Measurements from ENCODE around the gene NEDD1. TPM values are rescaled to one million over a fixed set of nuclear protein-coding genes. Genes with fewer than 3 reads are reported as not detected.

The NEDD1 gene
- total RNA-seq, 3 donors from 2014 or later (not counting 1 experiment from before 2014, with no cell fraction given) = 26.4 to 30.6 (median 29.2) TPM

DNA sequence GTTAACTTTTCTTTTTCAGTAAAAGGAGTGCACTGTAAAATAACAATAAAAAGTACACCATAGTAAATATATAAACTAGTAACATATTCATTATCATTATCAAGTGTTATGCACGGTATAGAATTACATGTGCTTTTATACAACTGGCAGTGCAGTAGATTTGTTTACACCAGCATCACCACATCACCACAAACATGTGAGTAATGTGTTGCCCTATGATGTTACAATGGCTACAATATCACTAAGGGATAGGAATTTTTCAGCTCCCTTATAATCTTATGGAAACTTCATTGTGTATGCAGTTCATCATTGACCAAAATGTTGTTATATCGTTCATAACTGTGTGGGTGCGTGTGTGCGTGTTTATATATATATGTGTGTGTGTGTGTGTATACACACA, 23.5 kb upstream of the NEDD1 start:
- ATAC-seq = peak in 1 of 3 donors; percentile 14
- no peaks in the 10 kb centered on the region for H3K9me3 ChIP-seq (ENCODE audit: control insufficient read depth, insufficient read depth, low read length)
- no peaks in the 10 kb centered on the region for H3K36me3 ChIP-seq (ENCODE audit: control insufficient read depth, insufficient read depth, low read length)
- no peak overlapping the region for H3K4me3 ChIP-seq (ENCODE audit: low read length)
- Mint-ChIP-seq H3K4me1 (no peaks in the 10 kb centered on the region), H3K4me3 (no peak overlapping the region), H3K27ac (no peak overlapping the region), H3K9me3 (no peaks in the 10 kb centered on the region), H3K36me3 (no peaks in the 10 kb centered on the region), H3K27me3 (ENCODE audit: low read depth in 2 of 2) (peaks cover 19 to 35% of the 10 kb centered on the region in 2 donors)
- no CpG with 5 or more reads among the region's 4 CpGs for WGBS (ENCODE audit: insufficient coverage)
- H3K4me1 ChIP-seq (ENCODE audit: control insufficient read depth, insufficient read depth, low read length) = no peaks in the 10 kb centered on the region
- intact Hi-C loops (cut with micrococcal nuclease) = no loop called here
- TF ChIP-seq, protein P1, sequence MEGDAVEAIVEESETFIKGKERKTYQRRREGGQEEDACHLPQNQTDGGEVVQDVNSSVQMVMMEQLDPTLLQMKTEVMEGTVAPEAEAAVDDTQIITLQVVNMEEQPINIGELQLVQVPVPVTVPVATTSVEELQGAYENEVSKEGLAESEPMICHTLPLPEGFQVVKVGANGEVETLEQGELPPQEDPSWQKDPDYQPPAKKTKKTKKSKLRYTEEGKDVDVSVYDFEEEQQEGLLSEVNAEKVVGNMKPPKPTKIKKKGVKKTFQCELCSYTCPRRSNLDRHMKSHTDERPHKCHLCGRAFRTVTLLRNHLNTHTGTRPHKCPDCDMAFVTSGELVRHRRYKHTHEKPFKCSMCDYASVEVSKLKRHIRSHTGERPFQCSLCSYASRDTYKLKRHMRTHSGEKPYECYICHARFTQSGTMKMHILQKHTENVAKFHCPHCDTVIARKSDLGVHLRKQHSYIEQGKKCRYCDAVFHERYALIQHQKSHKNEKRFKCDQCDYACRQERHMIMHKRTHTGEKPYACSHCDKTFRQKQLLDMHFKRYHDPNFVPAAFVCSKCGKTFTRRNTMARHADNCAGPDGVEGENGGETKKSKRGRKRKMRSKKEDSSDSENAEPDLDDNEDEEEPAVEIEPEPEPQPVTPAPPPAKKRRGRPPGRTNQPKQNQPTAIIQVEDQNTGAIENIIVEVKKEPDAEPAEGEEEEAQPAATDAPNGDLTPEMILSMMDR (IDR thresholded peaks at IDR 0.05) = no peak
- no peak overlapping the region for H3K27ac ChIP-seq (ENCODE audit: low read length)
- no peaks in the 10 kb centered on the region for H3K27me3 ChIP-seq (ENCODE audit: control insufficient read depth, insufficient read depth, low read length)
- DNase-seq = no peak

DNA sequence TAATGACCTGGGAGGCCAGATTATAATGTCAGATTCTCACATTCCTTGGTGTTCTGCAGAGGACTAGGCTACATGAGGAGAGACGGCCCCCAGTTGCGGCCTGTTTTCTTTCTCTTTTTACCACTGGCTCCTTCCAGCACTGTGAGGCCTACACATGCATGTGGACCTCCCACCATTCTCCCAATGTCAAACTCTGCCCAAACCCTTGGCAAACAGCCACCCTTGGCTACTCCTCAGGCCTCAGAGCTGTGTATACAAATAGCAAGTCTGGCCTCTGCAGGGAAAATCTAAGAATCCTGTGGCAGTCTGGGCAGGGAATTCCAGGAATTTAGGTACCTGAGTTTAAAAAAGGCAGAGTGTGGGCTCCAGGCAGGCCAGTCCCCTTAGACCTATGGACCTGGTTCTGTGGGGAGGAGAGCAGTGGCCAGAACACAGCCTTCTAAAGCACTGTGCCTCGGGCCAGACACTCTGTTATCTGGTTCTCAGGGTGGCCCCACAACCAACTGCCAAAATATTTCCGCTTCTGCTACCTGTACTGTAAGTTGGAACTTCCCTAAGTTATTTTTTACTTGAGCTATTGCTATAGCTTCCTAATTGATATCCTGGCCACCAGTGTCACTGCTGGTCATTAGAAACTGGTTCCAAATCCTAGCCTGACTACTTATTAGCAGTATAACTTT, 19.9 kb upstream of the NEDD1 start:
- WGBS (ENCODE audit: insufficient coverage) = 75% methylated on average over 4 of the region's 4 CpGs
- DNase-seq (no peak), ATAC-seq (no peak)
- intact Hi-C loops (cut with micrococcal nuclease) = no loop called here
- Mint-ChIP-seq H3K4me1 (no peaks in the 10 kb centered on the region), H3K27me3 (ENCODE audit: low read depth in 2 of 2) (peaks cover 19 to 27% of the 10 kb centered on the region in 2 donors), H3K4me3 (no peak overlapping the region), H3K9me3 (no peaks in the 10 kb centered on the region), H3K36me3 (no peaks in the 10 kb centered on the region), H3K27ac (no peak overlapping the region)
- TF ChIP-seq, protein P1 (IDR thresholded peaks at IDR 0.05) = no peak
- Histone ChIP-seq H3K27me3 (ENCODE audit: control insufficient read depth, insufficient read depth, low read length) (peaks cover 5% of the 10 kb centered on the region), H3K27ac (ENCODE audit: low read length) (no peak overlapping the region), H3K9me3 (ENCODE audit: control insufficient read depth, insufficient read depth, low read length) (no peaks in the 10 kb centered on the region), H3K36me3 (ENCODE audit: control insufficient read depth, insufficient read depth, low read length) (no peaks in the 10 kb centered on the region), H3K4me1 (ENCODE audit: control insufficient read depth, insufficient read depth, low read length) (no peaks in the 10 kb centered on the region), H3K4me3 (ENCODE audit: low read length) (no peak overlapping the region)

DNA sequence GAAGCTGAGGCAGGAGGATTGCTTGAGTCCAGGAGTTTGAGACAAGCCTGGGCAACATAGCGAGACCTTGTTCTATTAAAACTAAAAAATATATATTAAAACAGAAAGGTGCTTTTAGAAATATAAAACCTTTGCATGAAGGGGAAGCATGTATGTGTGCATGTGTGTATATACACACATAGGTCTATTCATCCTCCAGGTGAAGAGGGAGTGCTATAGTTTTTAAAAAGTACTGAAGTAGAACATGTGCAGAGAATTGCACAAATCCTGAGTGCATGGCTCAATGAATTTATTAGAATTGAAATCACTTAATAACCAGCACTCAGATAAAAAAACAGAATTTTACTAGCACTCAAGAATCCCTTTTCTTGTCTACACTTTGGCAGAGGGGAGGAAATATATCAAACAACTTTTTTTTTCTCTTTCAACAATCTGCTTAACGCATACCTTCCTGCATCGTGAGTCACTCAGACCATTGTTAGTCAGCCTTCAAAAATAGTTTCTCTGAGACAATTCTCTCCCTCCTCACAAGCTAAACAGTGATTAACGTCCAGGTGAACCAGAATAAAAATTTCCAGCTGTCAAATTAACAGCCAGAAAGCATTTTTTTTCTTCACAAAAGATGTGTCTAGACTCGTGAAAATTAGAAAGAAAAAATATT, 17.7 kb upstream of the NEDD1 start:
- H3K36me3 ChIP-seq (ENCODE audit: control insufficient read depth, insufficient read depth, low read length) = no peaks in the 10 kb centered on the region
- WGBS (ENCODE audit: insufficient coverage) = 13% methylated on average over 3 of the region's 5 CpGs

More for the DNA sequence above, 17.7 kb upstream of the NEDD1 start:
- DNase-seq (no peak), ATAC-seq (no peak)
- Mint-ChIP-seq H3K27ac (no peak overlapping the region), H3K36me3 (no peaks in the 10 kb centered on the region), H3K4me1 (no peaks in the 10 kb centered on the region), H3K4me3 (no peak overlapping the region), H3K9me3 (no peaks in the 10 kb centered on the region), H3K27me3 (ENCODE audit: low read depth in 2 of 2) (peaks cover 28 to 41% of the 10 kb centered on the region in 2 donors)
- H3K4me3 ChIP-seq (ENCODE audit: low read length) = no peak overlapping the region
- intact Hi-C loops (cut with micrococcal nuclease) = no loop called here
- H3K27me3 ChIP-seq (ENCODE audit: control insufficient read depth, insufficient read depth, low read length) = peaks cover 5% of the 10 kb centered on the region
- no peaks in the 10 kb centered on the region for H3K9me3 ChIP-seq (ENCODE audit: control insufficient read depth, insufficient read depth, low read length)
- H3K4me1 ChIP-seq (ENCODE audit: control insufficient read depth, insufficient read depth, low read length) = no peaks in the 10 kb centered on the region
- H3K27ac ChIP-seq (ENCODE audit: low read length) = no peak overlapping the region
- TF ChIP-seq, protein P1 (IDR thresholded peaks at IDR 0.05) = no peak

Data from natural killer cell (primary cell).